Lower leg skin (tissue), 3 donors: Measurements from ENCODE around the gene PTHLH.

ENCODE experiments used
- CTCF ChIP-seq, 3 donors: fragments of 450-650 bp; IDR thresholded peaks; one replicate each; pipeline ENCODE4 v1.5.1; 2016; ENCODE audit warnings: antibody characterized with exemption in 3 of 3, mild to moderate bottlenecking in 3 of 3, moderate library complexity in 2 of 3
- POLR2A ChIP-seq, 2 donors: fragments of 450-650 bp; IDR thresholded peaks; one replicate each; pipeline ENCODE4 v1.6.1; 2016 to 2017; ENCODE audit warnings: antibody characterized with exemption in 2 of 2, mild to moderate bottlenecking in 1 of 2, moderate library complexity in 1 of 2

DNA sequence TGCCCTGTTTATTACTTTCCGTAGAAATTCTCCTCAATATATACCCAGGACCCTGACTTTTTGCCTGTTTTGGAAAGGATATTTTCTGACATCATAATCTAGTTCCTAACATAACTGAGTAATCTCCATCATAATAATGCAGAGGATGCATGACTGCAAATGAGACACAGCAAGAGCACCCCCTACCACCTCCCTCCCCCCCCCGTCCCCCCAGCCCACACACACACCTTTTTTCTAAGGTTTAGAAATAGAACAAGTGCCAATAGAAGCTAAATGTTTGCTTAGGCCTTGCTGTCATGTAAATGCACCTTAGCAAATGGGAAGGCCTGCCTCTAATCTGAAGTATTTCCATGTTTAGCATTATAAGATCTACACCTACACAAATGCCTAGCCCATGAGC is at the start of gene PTHLH:
- TF ChIP-seq POLR2A (IDR thresholded peaks at IDR 0.05) (no peak), CTCF (IDR thresholded peaks at IDR 0.05) (no peak)
